OCI-LY3 (cell line): Measurements from ENCODE around the gene B3GALT5.

Experiments used
- H2AFZ ChIP-seq: fragments of 200-600, 300-600 bp; shearing (Covaris generic); 2 replicates; pipeline ENCODE4 v1.6.0; 2014; ENCODE audit warnings: antibody characterized with exemption, low read depth, low read length
- H3K27ac ChIP-seq: fragments of 200-600, 300-600 bp; sonication (generic); 2 replicates; pipeline ENCODE4 v1.5.1; 2014; ENCODE audit warnings: mild to moderate bottlenecking, low read length, moderate library complexity, mixed read lengths
- H3K27me3 ChIP-seq: fragments of 200-600, 300-600 bp; sonication (generic); 2 replicates; pipeline ENCODE4 v1.6.1; 2014; ENCODE audit warnings: low read depth, low read length, mixed read lengths
- H3K36me3 ChIP-seq: fragments of 200-600, 300-600 bp; sonication (generic); replicated peaks from 2 replicates; pipeline ENCODE3; 2014; ENCODE audit warnings: low read depth, low read length, mixed read lengths
- H3K4me1 ChIP-seq: fragments of 300-600, 200-600 bp; sonication (generic); 2 replicates; pipeline ENCODE4 v1.6.1; 2014; ENCODE audit warnings: low read length, mixed read lengths
- H3K4me2 ChIP-seq: fragments of 200-600, 300-600 bp; sonication (generic); 2 replicates; pipeline ENCODE4 v1.6.1; 2014; ENCODE audit warnings: low read length, mixed read lengths
- H3K4me3 ChIP-seq: fragments of 300-600, 200-600 bp; sonication (generic); 2 replicates; pipeline ENCODE4 v1.5.1; 2014; ENCODE audit warnings: antibody characterized with exemption, mild to moderate bottlenecking, low read length, moderate library complexity
- H3K79me2 ChIP-seq: fragments of 300-600, 200-600 bp; shearing (Covaris generic); 2 replicates; pipeline ENCODE4 v1.6.1; 2014; ENCODE audit warnings: mild to moderate bottlenecking, low read length, mixed read lengths
- H3K9ac ChIP-seq: fragments of 300-600, 200-600 bp; shearing (Covaris generic); 2 replicates; pipeline ENCODE4 v1.6.0; 2014; ENCODE audit warnings: mild to moderate bottlenecking, low read length, moderate library complexity
- H3K9me3 ChIP-seq: fragments of 200-600, 300-600 bp; shearing (Covaris generic); 2 replicates; pipeline ENCODE4 v1.6.1; 2014; ENCODE audit warnings: low read length, mixed read lengths; ENCODE audit not compliant: insufficient read depth
- H4K20me1 ChIP-seq: fragments of 200-600, 300-600 bp; sonication (generic); 2 replicates; pipeline ENCODE4 v1.6.1; 2016; ENCODE audit warnings: low read length, mixed read lengths; ENCODE audit not compliant: insufficient read depth
- CTCF ChIP-seq: fragments of 200-600, 300-600 bp; sonication (generic); IDR thresholded peaks from 2 replicates; pipeline ENCODE4 v1.5.1; 2014; ENCODE audit warnings: antibody characterized with exemption, low read length, low read depth
- EZH2phosphoT487 ChIP-seq: fragments of 200-600 bp; shearing (Covaris generic); IDR thresholded peaks from 2 replicates; pipeline ENCODE4 v1.6.1; 2018; ENCODE audit warnings: antibody characterized with exemption, mixed run types, low read depth

Gene B3GALT5

DNA sequence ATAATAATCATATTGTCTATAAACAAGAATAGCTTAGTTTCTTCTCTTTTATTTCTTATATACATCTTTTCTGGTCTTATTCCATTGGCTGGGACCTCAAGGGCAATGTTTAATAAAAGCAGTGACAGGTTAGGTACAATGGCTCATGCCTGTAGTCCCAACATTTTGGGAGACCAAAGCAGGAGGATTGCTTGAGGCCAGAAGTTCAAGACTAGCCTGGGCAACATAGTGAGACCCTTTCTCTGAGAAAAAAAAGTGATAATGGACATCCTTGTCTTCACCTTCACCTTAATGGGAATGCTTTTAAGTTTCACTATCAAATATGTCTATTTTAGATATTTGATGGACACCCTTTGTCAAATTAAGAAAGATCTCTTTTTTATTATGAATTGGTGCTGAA is 8.1 kb downstream of the B3GALT5 start:
- no peak for TF ChIP-seq CTCF
- no peak for TF ChIP-seq EZH2phosphoT487
- H3K9ac ChIP-seq: no peak overlapping the region
- H2AFZ ChIP-seq: no peak overlapping the region
- H3K27me3 ChIP-seq: no peaks in the 10 kb centered on the region
- H3K79me2 ChIP-seq: no peaks in the 10 kb centered on the region
- H3K4me2 ChIP-seq: no peak overlapping the region
- H4K20me1 ChIP-seq: no peaks in the 10 kb centered on the region
- H3K4me3 ChIP-seq: no peak overlapping the region
- no peak overlapping the region for H3K27ac ChIP-seq
- H3K9me3 ChIP-seq: no peaks in the 10 kb centered on the region
- H3K4me1 ChIP-seq: no peaks in the 10 kb centered on the region
- no peaks in the 10 kb centered on the region for H3K36me3 ChIP-seq

- no peak for TF ChIP-seq EZH2phosphoT487
- no peak for TF ChIP-seq CTCF
- Histone ChIP-seq H4K20me1 (no peaks in the 10 kb centered on the region), H2AFZ (no peak overlapping the region), H3K4me2 (no peak overlapping the region), H3K9ac (no peak overlapping the region), H3K4me1 (no peaks in the 10 kb centered on the region), H3K27me3 (no peaks in the 10 kb centered on the region), H3K9me3 (no peaks in the 10 kb centered on the region), H3K36me3 (no peaks in the 10 kb centered on the region), H3K79me2 (no peaks in the 10 kb centered on the region), H3K27ac (no peak overlapping the region), H3K4me3 (no peak overlapping the region)
Observed at GRCh38 chr21:39625211-39625895, 12.6 kb downstream of the B3GALT5 start.

DNA sequence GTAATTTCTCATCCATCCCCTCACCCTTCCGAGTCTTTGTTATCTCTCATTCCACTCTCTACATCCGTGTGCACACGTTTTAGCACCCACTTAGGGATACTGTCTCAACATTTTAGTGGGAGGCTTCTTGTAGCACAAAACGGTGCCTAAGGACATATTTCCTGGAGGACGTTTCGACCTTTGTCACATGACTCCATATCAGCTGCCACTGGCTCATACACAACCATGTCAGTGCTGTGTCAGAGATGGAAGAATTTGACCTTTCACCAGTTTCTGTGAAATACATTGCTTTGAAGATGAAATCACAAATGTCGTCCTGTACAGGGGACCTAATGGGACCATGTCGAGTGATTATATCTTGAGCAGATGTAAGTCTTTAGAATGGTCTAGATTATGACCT is 15.6 kb downstream of the B3GALT5 start:
- Histone ChIP-seq H3K79me2 (no peaks in the 10 kb centered on the region), H2AFZ (no peak overlapping the region), H4K20me1 (no peaks in the 10 kb centered on the region), H3K27ac (no peak overlapping the region), H3K4me2 (no peak overlapping the region), H3K4me3 (no peak overlapping the region), H3K27me3 (no peaks in the 10 kb centered on the region), H3K4me1 (no peaks in the 10 kb centered on the region), H3K9me3 (no peaks in the 10 kb centered on the region), H3K36me3 (no peaks in the 10 kb centered on the region), H3K9ac (no peak overlapping the region)
- TF ChIP-seq EZH2phosphoT487 (no peak), CTCF (no peak)

GRCh38 chr21:39630191-39630591 is 17.5 kb downstream of the B3GALT5 start:
- Histone ChIP-seq H3K4me1 (no peaks in the 10 kb centered on the region), H3K9ac (no peak overlapping the region), H3K4me3 (no peak overlapping the region), H3K79me2 (no peaks in the 10 kb centered on the region), H2AFZ (no peak overlapping the region), H3K27me3 (no peaks in the 10 kb centered on the region), H3K4me2 (no peak overlapping the region), H3K9me3 (no peaks in the 10 kb centered on the region), H3K36me3 (no peaks in the 10 kb centered on the region), H4K20me1 (no peaks in the 10 kb centered on the region), H3K27ac (no peak overlapping the region)
- no peak for TF ChIP-seq CTCF
- TF ChIP-seq EZH2phosphoT487: no peak
